HepG2 (cell line): Measurements from ENCODE around the gene OPRL1. TPM values are rescaled to one million over a fixed set of nuclear protein-coding genes. Genes with fewer than 3 reads are reported as not detected.
A peak's percentile ranks its signal among the peaks of the same experiment; 100 is the strongest.

Experiments
- ATAC-seq: fragments of 200-7000 bp; cut with Tn5 transposase; 3 replicates; pipeline ENCODE4 v1.9.1; 2020; ENCODE audit warnings: mild to moderate bottlenecking, moderate library complexity
- BruUV-seq: library from RNA; stranded (reverse); fragments of 400-500 nt; replicated peaks from 2 replicates; lab custom pipeline; 2021; lab: Mats Ljungman, UMichigan
- CTCF ChIA-PET: fragments of 300-600 bp; formaldehyde crosslinking; extraction: SDS; loops from one replicate; lab custom pipeline; 2021; ENCODE audit warnings: low total read pairs, inconsistent platforms, low intra/inter-chr PET ratio; lab: Yijun Ruan, JAX
- POLR2A ChIA-PET: fragments of 350-600 bp; sonication (Branson Sonifier 250); formaldehyde crosslinking; loops from one replicate; lab custom pipeline; 2020; ENCODE audit warnings: antibody characterized with exemption, inconsistent platforms; lab: Yijun Ruan, JAX
- DNase-seq: peaks from one replicate; pipeline ENCODE4 v3.0.0-alpha.2; 2015; ENCODE audit warnings: low spot score
- FAIRE-seq: peaks from 3 replicates; lab custom pipeline; 2011; peaks lifted over from hg19 to GRCh38; lab: Jason Lieb, UNC
- H2AFZ ChIP-seq: one replicate; pipeline ENCODE4 v1.6.1; 2011; ENCODE audit warnings: low read length, inconsistent platforms
- H3K27ac ChIP-seq: fragments of 300-600 bp; 3 replicates; pipeline ENCODE4 v1.8.0; 2011; ENCODE audit warnings: mixed run types, mild to moderate bottlenecking, mixed read lengths, low read length, inconsistent platforms; ENCODE audit not compliant: insufficient read depth; ENCODE audit errors: extremely low read length
- H3K27me3 ChIP-seq, 2 experiments: fragments of 200-600 bp in 1 of 2; 2 replicates in 1 of 2; 3 replicates in 1 of 2; pipeline versions ENCODE4 v1.6.0 to v1.8.0; 2011; ENCODE audit warnings: low read length in 2 of 2, mild to moderate bottlenecking in 2 of 2, moderate library complexity in 2 of 2, inconsistent platforms in 1 of 2; ENCODE audit not compliant: insufficient read depth in 2 of 2, control insufficient read depth in 1 of 2
- H3K36me3 ChIP-seq, 2 experiments: fragments of 200-600 bp in 1 of 2; replicated peaks in 1 of 2; 2 replicates in 1 of 2; 3 replicates in 1 of 2; pipeline versions ENCODE4 v1.5.1 to v1.8.0; 2011; ENCODE audit warnings: low read length in 2 of 2, inconsistent platforms in 1 of 2; ENCODE audit not compliant: insufficient read depth in 2 of 2, control insufficient read depth in 1 of 2
- H3K4me1 ChIP-seq: 2 replicates; pipeline ENCODE4 v1.5.1; 2012; ENCODE audit warnings: low read length, inconsistent platforms; ENCODE audit not compliant: insufficient read depth
- H3K4me2 ChIP-seq: 2 replicates; pipeline ENCODE4 v1.6.0; 2011; ENCODE audit warnings: low read depth, low read length, inconsistent platforms
- H3K4me3 ChIP-seq, 3 experiments: fragments of 200-600 bp in 1 of 3; sonication (generic), shearing (Covaris generic) in 1 of 3; replicated peaks in 1 of 3; 2 replicates each; pipeline ENCODE4 v1.5.1; 2011 to 2016; ENCODE audit warnings: low read length in 3 of 3, inconsistent platforms in 2 of 3, low read depth in 2 of 3, mild to moderate bottlenecking in 2 of 3, control low read depth in 1 of 3, mixed read lengths in 1 of 3; ENCODE audit not compliant: insufficient read depth in 1 of 3
- H3K79me2 ChIP-seq: one replicate; pipeline ENCODE4 v1.6.1; 2011; ENCODE audit warnings: low read length, inconsistent platforms; ENCODE audit not compliant: insufficient read depth
- H3K9ac ChIP-seq: 2 replicates; pipeline ENCODE4 v1.6.0; 2011; ENCODE audit warnings: mild to moderate bottlenecking, low read depth, low read length, inconsistent platforms; ENCODE audit not compliant: insufficient read depth
- H3K9me3 ChIP-seq: 2 replicates; pipeline ENCODE4 v1.5.1; 2012; ENCODE audit warnings: mild to moderate bottlenecking, low read length
- H4K20me1 ChIP-seq: 2 replicates; pipeline ENCODE4 v1.6.0; 2011; ENCODE audit warnings: inconsistent platforms, mild to moderate bottlenecking, low read length, moderate library complexity; ENCODE audit not compliant: insufficient read depth
- ATAD3A ChIP-seq: sonication (generic); formaldehyde crosslinking; IDR thresholded peaks from 2 replicates; pipeline ENCODE4 v1.4.0; 2020; ENCODE audit warnings: missing genetic modification reagents
- BHLHE40 ChIP-seq: IDR thresholded peaks from 2 replicates; pipeline ENCODE4 v1.6.1; 2011; ENCODE audit warnings: low read length, improper control_type of control experiment
- BRCA1 ChIP-seq: sonication (generic); formaldehyde crosslinking; IDR thresholded peaks from 2 replicates; pipeline ENCODE4 v1.4.0; 2020; ENCODE audit warnings: missing genetic modification reagents
- CERS6 ChIP-seq: sonication (generic); formaldehyde crosslinking; IDR thresholded peaks from 2 replicates; pipeline ENCODE4 v1.5.0; 2020; ENCODE audit warnings: missing genetic modification reagents
- CHD2 ChIP-seq: IDR thresholded peaks from 2 replicates; pipeline ENCODE4 v1.6.1; 2011; ENCODE audit warnings: low read depth, low read length, improper control_type of control experiment
- DMTF1 ChIP-seq: sonication (generic); formaldehyde crosslinking; IDR thresholded peaks from 2 replicates; pipeline ENCODE4 v1.4.0; 2020; ENCODE audit warnings: mild to moderate bottlenecking, missing genetic modification reagents
- GATAD1 ChIP-seq: IDR thresholded peaks from 2 replicates; pipeline ENCODE4 v1.6.1; 2016; ENCODE audit warnings: missing genetic modification reagents, missing compliant biosample characterization
- NRL ChIP-seq: sonication (generic); formaldehyde crosslinking; IDR thresholded peaks from 2 replicates; pipeline ENCODE4 v1.5.0; 2020; ENCODE audit warnings: missing genetic modification reagents, mild to moderate bottlenecking, moderate library complexity, borderline replicate concordance
- PHF20 ChIP-seq: sonication (generic); formaldehyde crosslinking; IDR thresholded peaks from 2 replicates; pipeline ENCODE4 v1.5.0; 2020; ENCODE audit warnings: mild to moderate bottlenecking, missing genetic modification reagents
- TAF1 ChIP-seq: sonication (generic); formaldehyde crosslinking; IDR thresholded peaks from 2 replicates; pipeline ENCODE4 v1.4.0; 2020; ENCODE audit warnings: missing genetic modification reagents
- ZC3H4 ChIP-seq: sonication (generic); formaldehyde crosslinking; IDR thresholded peaks from 2 replicates; pipeline ENCODE4 v1.4.0; 2020; ENCODE audit warnings: missing genetic modification reagents, borderline replicate concordance
- ZEB1 ChIP-seq: IDR thresholded peaks from 2 replicates; pipeline ENCODE4 v1.6.1; 2012; ENCODE audit warnings: mild to moderate bottlenecking, low read depth, inconsistent platforms; ENCODE audit not compliant: insufficient replicate concordance
- ZFYVE20 ChIP-seq: sonication (generic); formaldehyde crosslinking; IDR thresholded peaks from 2 replicates; pipeline ENCODE4 v1.8.0; 2023; ENCODE audit warnings: low read depth, mild to moderate bottlenecking, moderate library complexity, missing genetic modification reagents, borderline replicate concordance
- ZNF160 ChIP-seq: sonication (generic); formaldehyde crosslinking; IDR thresholded peaks from 2 replicates; pipeline ENCODE4 v1.8.0; 2022; ENCODE audit warnings: mild to moderate bottlenecking, inconsistent platforms, missing genetic modification reagents
- ZNF30 ChIP-seq: sonication (generic); formaldehyde crosslinking; IDR thresholded peaks from 2 replicates; pipeline ENCODE4 v1.5.0; 2020; ENCODE audit warnings: mild to moderate bottlenecking, missing genetic modification reagents
- ZNF343 ChIP-seq: sonication (generic); formaldehyde crosslinking; IDR thresholded peaks from 2 replicates; pipeline ENCODE4 v1.4.0; 2020; ENCODE audit warnings: mild to moderate bottlenecking, missing genetic modification reagents
- WGBS: methylation state at CpG from one replicate; pipeline ENCODE4 v1.1.6; 2017; ENCODE audit warnings: low lambda C conversion rate; 5-methylcytosine and 5-hydroxymethylcytosine counted together
- in situ Hi-C: cut with HindIII; loops from 2 replicates; pipeline ENCODE4 v1.10.0; 2017; ENCODE audit warnings: low pct_unique_long_range_greater_than_20kb; ENCODE audit not compliant: extremely low pct_ligation_motif_present
- intact Hi-C: fragments of 100-400 bp; cut with micrococcal nuclease; formaldehyde crosslinking; loops from one replicate; pipeline ENCODE4 v1.10.0; 2022; ENCODE audit not compliant: unreplicated experiment
- polyA plus RNA-seq, 8 experiments: library from polyadenylated mRNA; depleted of rRNA in 3 of 8; stranded (reverse) in 7 of 8; unstranded in 1 of 8; fragments of >200 nt; fragmentation: Illumina TruSeq in 4 of 8; extraction: Trizol in 4 of 8; gene quantifications; 2 replicates each; pipeline versions ENCODE4 v1.2.1 to v1.2.3, GENCODE V29; 2011 to 2016; ENCODE audit warnings: low read depth in 4 of 8, missing spikeins in 1 of 8, mixed read lengths in 1 of 8; ENCODE audit not compliant: insufficient read depth in 1 of 8
- total RNA-seq, 5 experiments: library from RNA; depleted of rRNA; stranded (reverse); fragments of >200 nt; fragmentation: Illumina TruSeq; extraction: Trizol; gene quantifications; 2 replicates each; pipeline ENCODE4 v1.2.3, GENCODE V29; 2016; ENCODE audit warnings: low read depth in 1 of 5
- TF ChIP-seq, protein P1 (sequence below): sonication (generic); formaldehyde crosslinking; IDR thresholded peaks from 2 replicates; pipeline ENCODE4 v1.4.0; 2020; ENCODE audit warnings: mild to moderate bottlenecking, missing genetic modification reagents, borderline replicate concordance

OPRL1 gene
- total and polyA plus RNA-seq, 2 of the 13 experiments (the other 11 are each of a cell fraction or from before 2014, with no cell fraction given), result 0.35 to 0.71 TPM

- TF ChIP-seq ZNF160 (CRISPR knock-in tag), result no peak
- TF ChIP-seq GATAD1 (CRISPR knock-in tag), result peak; percentile 54; the same call in 1 of the 2 replicates
- TF ChIP-seq ZC3H4 (CRISPR knock-in tag), result no peak
- TF ChIP-seq, protein P1, sequence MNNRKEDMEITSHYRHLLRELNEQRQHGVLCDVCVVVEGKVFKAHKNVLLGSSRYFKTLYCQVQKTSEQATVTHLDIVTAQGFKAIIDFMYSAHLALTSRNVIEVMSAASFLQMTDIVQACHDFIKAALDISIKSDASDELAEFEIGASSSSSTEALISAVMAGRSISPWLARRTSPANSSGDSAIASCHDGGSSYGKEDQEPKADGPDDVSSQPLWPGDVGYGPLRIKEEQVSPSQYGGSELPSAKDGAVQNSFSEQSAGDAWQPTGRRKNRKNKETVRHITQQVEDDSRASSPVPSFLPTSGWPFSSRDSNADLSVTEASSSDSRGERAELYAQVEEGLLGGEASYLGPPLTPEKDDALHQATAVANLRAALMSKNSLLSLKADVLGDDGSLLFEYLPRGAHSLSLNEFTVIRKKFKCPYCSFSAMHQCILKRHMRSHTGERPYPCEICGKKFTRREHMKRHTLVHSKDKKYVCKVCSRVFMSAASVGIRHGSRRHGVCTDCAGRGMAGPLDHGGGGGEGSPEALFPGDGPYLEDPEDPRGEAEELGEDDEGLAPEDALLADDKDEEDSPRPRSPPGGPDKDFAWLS (CRISPR knock-in tag), result no peak
- TF ChIP-seq BHLHE40, result peak; percentile 46; the same call in 1 of the 2 replicates
- peak; percentile 55; the same call in 1 of the 2 replicates for TF ChIP-seq ZFYVE20 (CRISPR knock-in tag)
Measured at GRCh38 chr20:64069614-64070243, 10.2 kb upstream of the OPRL1 start (continued).

- H3K4me3 ChIP-seq, result no peak overlapping the region
- no peaks in the 10 kb centered on the region for H3K9me3 ChIP-seq
- DNase-seq, result no peak
- no peak for FAIRE-seq
- H3K4me2 ChIP-seq, result no peak overlapping the region
- no peaks in the 10 kb centered on the region for H4K20me1 ChIP-seq
- H3K79me2 ChIP-seq, result no peaks in the 10 kb centered on the region
- in situ Hi-C loops, result no loop called here
- no peak overlapping the region for H2AFZ ChIP-seq
- no peaks in the 10 kb centered on the region for H3K36me3 ChIP-seq
- H3K4me1 ChIP-seq, result peaks cover 30% of the 10 kb centered on the region
- BruUV-seq, result no TSS peak
- no peak overlapping the region for H3K9ac ChIP-seq
- intact Hi-C loops, result no loop called here
- H3K27ac ChIP-seq, result no peak overlapping the region
- no peak for ATAC-seq
- CTCF ChIA-PET, result interaction anchor here (1.1 to 1.6 kb wide), 5 partner anchors 16 to 533 kb away, joined by 3 to 13 read pairs (median 4); partner anchors contain the start of gene PTK6
- peaks cover 3 to 11% of the 10 kb centered on the region in 2 experiments; a peak in 2 of 5 replicates for H3K27me3 ChIP-seq
- POLR2A ChIA-PET, result interaction anchor here (0.7 to 1.9 kb wide), 4 partner anchors 10 to 90 kb away, joined by 3 to 8 read pairs (median 4); partner anchors contain the start of genes OPRL1 and PRPF6
- WGBS, result 79% methylated on average over 31 of the region's 31 CpGs
- TF ChIP-seq ZNF30 (CRISPR knock-in tag) (0 out of 2 replicates have a peak, but pooled peaks have one; percentile 62), BRCA1 (CRISPR knock-in tag) (no peak), ZEB1 (peak; percentile 7), TAF1 (CRISPR knock-in tag) (0 out of 2 replicates have a peak, but pooled peaks have one; percentile 2), CERS6 (CRISPR knock-in tag) (no peak), DMTF1 (CRISPR knock-in tag) (no peak), NRL (CRISPR knock-in tag) (0 out of 2 replicates have a peak, but pooled peaks have one; percentile 4), PHF20 (CRISPR knock-in tag) (0 out of 2 replicates have a peak, but pooled peaks have one; percentile 36), ZNF343 (CRISPR knock-in tag) (no peak), CHD2 (peak; percentile 35; the same call in 1 of the 2 replicates), ATAD3A (no peak)
Measured at GRCh38 chr20:64070244-64070993, 9.5 kb upstream of the OPRL1 start.
